Tibial nerve (tissue), 4 donors: Measurements from ENCODE around the gene PLPPR3. TPM values are rescaled to one million over a fixed set of nuclear protein-coding genes. Genes with fewer than 3 reads are reported as not detected.

Experiments used
- DNase-seq, 2 donors: peaks; one replicate each; pipeline ENCODE4 v3.0.0-alpha.2; 2019; ENCODE audit warnings: low spot score in 2 of 2
- H3K27ac ChIP-seq, 4 donors: fragments of 200-600 bp; sonication (generic) in 3 of 4; one replicate each; pipeline ENCODE4 v1.5.1; 2017 to 2019; ENCODE audit warnings: mild to moderate bottlenecking in 1 of 4
- H3K27me3 ChIP-seq, 2 donors: fragments of 200-600 bp; sonication (generic) in 1 of 2; one replicate each; pipeline versions ENCODE4 v1.5.1 to v1.6.0; 2017 to 2019
- H3K36me3 ChIP-seq, 3 donors: fragments of 200-600 bp; sonication (generic); one replicate each; pipeline ENCODE4 v1.5.1; 2018 to 2019
- H3K4me1 ChIP-seq, 4 donors: fragments of 200-600 bp; sonication (generic) in 3 of 4; one replicate each; pipeline ENCODE4 v1.5.1; 2017 to 2019
- H3K4me3 ChIP-seq, 4 donors: fragments of 200-600 bp; sonication (generic) in 3 of 4; one replicate each; pipeline ENCODE4 v1.5.1; 2017 to 2019; ENCODE audit warnings: mild to moderate bottlenecking in 1 of 4, moderate library complexity in 1 of 4
- H3K9me3 ChIP-seq, 4 donors: fragments of 200-600 bp; sonication (generic) in 3 of 4; one replicate each; pipeline ENCODE4 v1.5.1; 2017 to 2019
- CTCF ChIP-seq, 5 experiments: fragments of 200-600 bp in 3 of 5; fragments of 450-650 bp in 2 of 5; sonication (generic) in 3 of 5; IDR thresholded peaks; one replicate each; pipeline ENCODE4 v1.5.1; 2016 to 2019; ENCODE audit warnings: antibody characterized with exemption in 5 of 5, mild to moderate bottlenecking in 3 of 5, moderate library complexity in 2 of 5
- EP300 ChIP-seq, 2 donors: sonication (generic); formaldehyde crosslinking; IDR thresholded peaks; one replicate each; pipeline ENCODE4 v1.6.1; 2017; ENCODE audit warnings: antibody characterized with exemption in 2 of 2, mild to moderate bottlenecking in 1 of 2
- POLR2A ChIP-seq, 2 donors: fragments of 450-650 bp; IDR thresholded peaks; one replicate each; pipeline ENCODE4 v1.6.1; 2017; ENCODE audit warnings: antibody characterized with exemption in 2 of 2, mild to moderate bottlenecking in 2 of 2, moderate library complexity in 2 of 2
- WGBS, 2 donors: methylation state at CpG; one replicate each; pipeline ENCODE4 v1.1.5; 2018; 5-methylcytosine and 5-hydroxymethylcytosine counted together
- total RNA-seq, 4 donors: library from RNA; depleted of rRNA; stranded (reverse); fragments of >200 nt; gene quantifications; one replicate each; pipeline ENCODE4 v1.1.0, GENCODE V29; 2016

PLPPR3 gene
- total RNA-seq, 4 donors from 2014 or later: not detected

GRCh38 chr19:829129-829758 is 7.5 kb upstream of the PLPPR3 start:
- Histone ChIP-seq H3K27ac (no peak overlapping the region), H3K27me3 (peaks cover 0 to 62% of the 10 kb centered on the region in 2 donors), H3K36me3 (no peaks in the 10 kb centered on the region), H3K4me3 (no peak overlapping the region), H3K9me3 (no peaks in the 10 kb centered on the region), H3K4me1 (no peaks in the 10 kb centered on the region)
- no peak for DNase-seq
- WGBS, 2 donors: 70 to 77% methylated on average over 17 to 18 of the region's 18 CpGs
- no peak for TF ChIP-seq POLR2A (IDR thresholded peaks at IDR 0.05)
- no peak for TF ChIP-seq CTCF (IDR thresholded peaks at IDR 0.05)
- TF ChIP-seq EP300 (IDR thresholded peaks at IDR 0.05): no peak

- no peak within 1 kb of the TSS for H3K4me3 ChIP-seq
- H3K9me3 ChIP-seq: no peaks in the 10 kb centered on the region
- H3K27me3 ChIP-seq: peaks cover 0 to 67% of the 10 kb centered on the region in 2 donors
- no peaks in the 10 kb centered on the region for H3K4me1 ChIP-seq
- no peak within 1 kb of the TSS for H3K27ac ChIP-seq
- WGBS, 2 donors: 67 to 70% methylated on average over 25 to 31 of the region's 33 CpGs
- no peaks in the 10 kb centered on the region for H3K36me3 ChIP-seq
- TF ChIP-seq POLR2A (IDR thresholded peaks at IDR 0.05): no peak
- no peak for TF ChIP-seq EP300 (IDR thresholded peaks at IDR 0.05)
- no peak for TF ChIP-seq CTCF (IDR thresholded peaks at IDR 0.05)
- DNase-seq: no peak
These were observed 6.1 kb upstream of the PLPPR3 start, which contains the start of gene AZU1 for GRCh38 chr19:827710-828321. AZU1 (plus strand) TSS chr19:827837; CDS start chr19:827847, 10 bp downstream.

GRCh38 chr19:827314-827709 is 5.6 kb upstream of the PLPPR3 start:
- H3K27me3 ChIP-seq: peaks cover 4 to 70% of the 10 kb centered on the region in 2 donors
- no peak for DNase-seq
- no peaks in the 10 kb centered on the region for H3K36me3 ChIP-seq
- 87% methylated on average over 6 to 11 of the region's 11 CpGs for WGBS, 2 donors
- H3K4me3 ChIP-seq: no peak overlapping the region
- H3K4me1 ChIP-seq: peaks cover 0 to 3% (median 1%) of the 10 kb centered on the region in 4 donors
- H3K9me3 ChIP-seq: no peaks in the 10 kb centered on the region
- no peak overlapping the region for H3K27ac ChIP-seq
- TF ChIP-seq POLR2A (IDR thresholded peaks at IDR 0.05): no peak
- no peak for TF ChIP-seq EP300 (IDR thresholded peaks at IDR 0.05)
- no peak for TF ChIP-seq CTCF (IDR thresholded peaks at IDR 0.05)

GRCh38 chr19:825897-826644 is 4.3 kb upstream of the PLPPR3 start:
- Histone ChIP-seq H3K4me3 (no peak overlapping the region), H3K4me1 (peaks cover 0 to 16% (median 7%) of the 10 kb centered on the region in 4 donors), H3K27me3 (peaks cover 6 to 70% of the 10 kb centered on the region in 2 donors), H3K9me3 (no peaks in the 10 kb centered on the region), H3K27ac (no peak overlapping the region), H3K36me3 (no peaks in the 10 kb centered on the region)
- DNase-seq: no peak
- 79 to 82% methylated on average over 19 of the region's 19 CpGs for WGBS, 2 donors
- TF ChIP-seq POLR2A (IDR thresholded peaks at IDR 0.05): no peak

GRCh38 chr19:824885-825284 is 3.1 kb upstream of the PLPPR3 start:
- WGBS, 2 donors: 71 to 77% methylated on average over 15 of the region's 15 CpGs
- H3K36me3 ChIP-seq: no peaks in the 10 kb centered on the region
- peaks cover 6 to 62% of the 10 kb centered on the region in 2 donors for H3K27me3 ChIP-seq

More at GRCh38 chr19:824885-825284, 3.1 kb upstream of the PLPPR3 start:
- Histone ChIP-seq H3K4me1 (peaks cover 0 to 16% (median 7%) of the 10 kb centered on the region in 4 donors), H3K27ac (no peak overlapping the region), H3K4me3 (no peak overlapping the region), H3K9me3 (no peaks in the 10 kb centered on the region)
- no peak for DNase-seq
- no peak for TF ChIP-seq POLR2A (IDR thresholded peaks at IDR 0.05)
- TF ChIP-seq EP300 (IDR thresholded peaks at IDR 0.05): no peak
- no peak for TF ChIP-seq CTCF (IDR thresholded peaks at IDR 0.05)
